ENCODE measurements around the gene TPM3. TPM values are rescaled to one million over a fixed set of nuclear protein-coding genes. Genes with fewer than 3 reads are reported as not detected.

The TPM3 gene
- total and polyA plus RNA-seq, 2 of the 8 experiments (the other 6 are each of a cell fraction or from before 2014, with no cell fraction given), result 278 to 572 TPM

DNA sequence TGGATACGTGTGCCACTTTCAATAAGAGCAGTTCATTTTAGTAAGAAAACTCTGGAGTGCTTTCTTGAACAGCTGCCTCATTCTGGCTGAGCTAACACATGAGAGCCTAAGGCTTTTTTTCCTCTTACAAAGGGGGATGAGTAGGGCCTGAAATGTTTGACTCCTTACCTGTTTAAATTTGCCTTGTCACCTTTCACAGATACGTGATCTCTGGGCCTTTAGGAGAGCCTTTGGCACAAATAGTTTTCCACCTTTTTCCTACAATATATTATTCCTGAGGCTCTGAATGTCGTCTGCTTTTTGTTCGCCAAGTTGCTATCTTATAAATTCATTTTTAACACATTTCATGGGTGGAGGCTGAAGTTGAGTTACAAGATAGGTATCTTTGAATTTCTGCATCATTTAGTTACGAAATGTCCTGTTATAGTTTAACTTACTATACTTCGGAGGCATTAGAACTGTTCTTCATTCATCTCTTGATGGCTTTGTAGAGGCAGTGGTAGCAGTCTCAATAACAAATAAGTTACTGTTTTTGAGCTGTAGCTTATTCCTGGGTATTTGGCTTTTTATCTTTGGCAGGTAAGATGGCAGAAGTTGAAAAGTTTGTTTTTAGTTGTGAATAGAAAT lies 46.1 kb upstream of the TPM3 start:
- no peak overlapping the region for H3K27ac ChIP-seq (ENCODE audit: low read depth, low read length)
- H3K4me3 ChIP-seq (ENCODE audit: extremely low read depth in 1 of 4, insufficient read depth in 2 of 4, low read depth in 3 of 4, low read length in 4 of 4), result no peak overlapping the region
- H4K8ac ChIP-seq (ENCODE audit: extremely low read depth, insufficient read depth, low read length), result no peak overlapping the region
- no peaks in the 10 kb centered on the region for H3K9me3 ChIP-seq (ENCODE audit: insufficient read depth in 2 of 2, low read depth in 1 of 2, low read length in 1 of 2)
- DNase-seq (ENCODE audit: low read depth in 1 of 2, low spot score in 2 of 2), result no peak
- H3K23me2 ChIP-seq (ENCODE audit: low read depth, low read length), result no peaks in the 10 kb centered on the region
- 93% methylated on average over 6 of the region's 6 CpGs; no CpG with 5 or more reads in 1 of the 2 experiments for WGBS, 2 experiments (ENCODE audit: extremely low coverage in 1 of 2, insufficient coverage in 1 of 2, insufficient read length in 1 of 2, insufficient replicate concordance in 2 of 2, low coverage in 1 of 2, low lambda C conversion rate in 2 of 2, missing lambda C conversion rate in 1 of 2)
- H4K91ac ChIP-seq (replicated peaks; ENCODE audit: insufficient read length, low read length), result no peak overlapping the region
- CTCF ChIA-PET (ENCODE audit: partially characterized antibody), result no interaction called here
- H2AFZ ChIP-seq (ENCODE audit: low read length), result no peak overlapping the region
- H2AK5ac ChIP-seq (ENCODE audit: low read depth, low read length), result no peak overlapping the region
- H3K56ac ChIP-seq (replicated peaks; ENCODE audit: insufficient read length, low read depth, low read length), result no peak overlapping the region
- H2BK5ac ChIP-seq (ENCODE audit: low read depth, low read length), result no peak overlapping the region
- H3K79me2 ChIP-seq (ENCODE audit: control insufficient read depth in 1 of 2, insufficient read depth in 2 of 2, low read length in 2 of 2), result peaks cover 4 to 65% of the 10 kb centered on the region in 2 experiments; a peak in 3 of 4 replicates
- H3K36me3 ChIP-seq (ENCODE audit: control insufficient read depth in 2 of 4, insufficient read depth in 4 of 4, low read length in 3 of 4), result peaks cover 34 to 88% (median 76%) of the 10 kb centered on the region in 4 experiments
- H3K27me3 ChIP-seq (replicated peaks in 1 of 4; ENCODE audit: control insufficient read depth in 3 of 4, extremely low read depth in 1 of 4, insufficient read depth in 3 of 4, low read length in 3 of 4), result no peaks in the 10 kb centered on the region
- no peak overlapping the region for H4K5ac ChIP-seq (ENCODE audit: insufficient read length, low read depth, low read length)
- no peaks in the 10 kb centered on the region for H3K4me1 ChIP-seq (replicated peaks in 1 of 4; ENCODE audit: control insufficient read depth in 3 of 4, insufficient read depth in 4 of 4, low read length in 3 of 4)
- no peak overlapping the region for H3K4me2 ChIP-seq (ENCODE audit: insufficient read depth in 1 of 2, low read depth in 2 of 2, low read length in 2 of 2)
- H3K18ac ChIP-seq (ENCODE audit: extremely low read depth, low read length), result no peak overlapping the region
- H3K4ac ChIP-seq (replicated peaks; ENCODE audit: insufficient read length, low read depth, low read length), result no peak overlapping the region
- POLR2A ChIA-PET (ENCODE audit: partially characterized antibody), result interaction anchor here (0.6 to 1.8 kb wide), 6 partner anchors 18 to 125 kb away, joined by 3 read pairs; partner anchors contain the start of gene UBAP2L
- no peak overlapping the region for H2BK15ac ChIP-seq (ENCODE audit: low read length)
- no peak overlapping the region for H2BK20ac ChIP-seq (ENCODE audit: low read length)
- H3K14ac ChIP-seq (ENCODE audit: insufficient read length), result no peak overlapping the region
- FAIRE-seq, result no peak
- no peak overlapping the region for H2BK120ac ChIP-seq (replicated peaks; ENCODE audit: low read depth, low read length)
- H4K20me1 ChIP-seq (replicated peaks in 1 of 2; ENCODE audit: control insufficient read depth in 1 of 2, insufficient read depth in 2 of 2, low read length in 2 of 2), result peaks cover 7 to 9% of the 10 kb centered on the region in 2 experiments
- no peak overlapping the region for H3K23ac ChIP-seq (ENCODE audit: insufficient read length)
- no peak overlapping the region for H3K9ac ChIP-seq (replicated peaks in 1 of 4; ENCODE audit: extremely low read depth in 1 of 4, low read depth in 3 of 4, low read length in 3 of 4)
- no peaks in the 10 kb centered on the region for H3K79me1 ChIP-seq (ENCODE audit: low read depth, low read length)
- H2BK12ac ChIP-seq (ENCODE audit: low read depth, low read length), result no peak overlapping the region
- TF ChIP-seq MAFK (IDR thresholded peaks at IDR 0.05; ENCODE audit: low read depth, low read length) (no peak), BACH1 (IDR thresholded peaks at IDR 0.05; ENCODE audit: low read length) (no peak), HDAC6 (IDR thresholded peaks at IDR 0.05; ENCODE audit: low read depth, low read length) (no peak), SP4 (IDR thresholded peaks at IDR 0.05; ENCODE audit: low read length) (no peak), CHD2 (IDR thresholded peaks at IDR 0.05; ENCODE audit: low read length) (no peak), ZNF274 (IDR thresholded peaks at IDR 0.05; ENCODE audit: borderline replicate concordance, extremely low read depth, low read length) (no peak), YY1 (IDR thresholded peaks at IDR 0.05; ENCODE audit: low read depth, low read length) (no peak), TCF12 (IDR thresholded peaks at IDR 0.05; ENCODE audit: low read depth, low read length) (no peak), NANOG (IDR thresholded peaks at IDR 0.05; ENCODE audit: insufficient read depth, low read depth, low read length, poor library complexity, severe bottlenecking) (no peak), KDM1A (IDR thresholded peaks at IDR 0.05; ENCODE audit: borderline replicate concordance, low read length) (no peak), GABPA (IDR thresholded peaks at IDR 0.05; ENCODE audit: borderline replicate concordance, insufficient read depth, low read length) (no peak), RFX5 (IDR thresholded peaks at IDR 0.05; ENCODE audit: borderline replicate concordance, low read depth, low read length) (no peak), SP2 (IDR thresholded peaks at IDR 0.05; ENCODE audit: low read length) (no peak), POU5F1 (IDR thresholded peaks at IDR 0.05; ENCODE audit: low read depth, low read length) (no peak)
